Measurements from ENCODE around the gene AGPAT3. TPM values are rescaled to one million over a fixed set of nuclear protein-coding genes. Genes with fewer than 3 reads are reported as not detected.

The AGPAT3 gene
- total and polyA plus RNA-seq, 9 donors, result 19.2 to 32.2 (median 27.7) TPM

- H3K9me3 ChIP-seq (replicated peaks; ENCODE audit: control insufficient read depth, low read depth, low read length), result peaks cover 5% of the 10 kb centered on the region
- no peak overlapping the region for H3K4me3 ChIP-seq (ENCODE audit: low read length)
- peaks cover 41% of the 10 kb centered on the region for H3K4me1 ChIP-seq (ENCODE audit: control insufficient read depth, insufficient read depth, low read length)
- peaks cover 6% of the 10 kb centered on the region for H3K36me3 ChIP-seq (ENCODE audit: control insufficient read depth, insufficient read depth, low read length)
- no peaks in the 10 kb centered on the region for H3K27me3 ChIP-seq (ENCODE audit: control insufficient read depth, insufficient read depth, low read length)
- DNase-seq, result no peak
- 61% methylated on average over 8 of the region's 11 CpGs for WGBS (ENCODE audit: insufficient coverage)
- no peak overlapping the region for H3K27ac ChIP-seq (ENCODE audit: low read length)
Measured at GRCh38 chr21:43954042-43954441, 89.0 kb downstream of the AGPAT3 start.

- H3K36me3 ChIP-seq (ENCODE audit: control insufficient read depth, insufficient read depth, low read length), result peaks cover 5% of the 10 kb centered on the region
- no peaks in the 10 kb centered on the region for H3K27me3 ChIP-seq (ENCODE audit: control insufficient read depth, insufficient read depth, low read length)
- 87% methylated on average over 19 of the region's 19 CpGs for WGBS (ENCODE audit: insufficient coverage)
- peaks cover 41% of the 10 kb centered on the region for H3K4me1 ChIP-seq (ENCODE audit: control insufficient read depth, insufficient read depth, low read length)
- no peak overlapping the region for H3K4me3 ChIP-seq (ENCODE audit: low read length)
- H3K9me3 ChIP-seq (replicated peaks; ENCODE audit: control insufficient read depth, low read depth, low read length), result no peaks in the 10 kb centered on the region
- no peak overlapping the region for H3K27ac ChIP-seq (ENCODE audit: low read length)
- DNase-seq, result no peak
Measured at GRCh38 chr21:43954896-43955295, 89.9 kb downstream of the AGPAT3 start.

GRCh38 chr21:43956019-43956669 is 91.1 kb downstream of the AGPAT3 start:
- Histone ChIP-seq H3K27me3 (ENCODE audit: control insufficient read depth, insufficient read depth, low read length) (no peaks in the 10 kb centered on the region), H3K4me3 (ENCODE audit: low read length) (no peak overlapping the region), H3K9me3 (replicated peaks; ENCODE audit: control insufficient read depth, low read depth, low read length) (no peaks in the 10 kb centered on the region), H3K27ac (ENCODE audit: low read length) (no peak overlapping the region), H3K4me1 (ENCODE audit: control insufficient read depth, insufficient read depth, low read length) (peaks cover 41% of the 10 kb centered on the region), H3K36me3 (ENCODE audit: control insufficient read depth, insufficient read depth, low read length) (peaks cover 17% of the 10 kb centered on the region)
- WGBS (ENCODE audit: insufficient coverage), result 56% methylated on average over 9 of the region's 11 CpGs
- no peak for DNase-seq

- Histone ChIP-seq H3K27ac (ENCODE audit: low read length) (no peak overlapping the region), H3K4me1 (ENCODE audit: control insufficient read depth, insufficient read depth, low read length) (peaks cover 41% of the 10 kb centered on the region)
- DNase-seq, result peak; percentile 69
Measured at GRCh38 chr21:43956670-43957035, 91.6 kb downstream of the AGPAT3 start.

GRCh38 chr21:43957128-43957571 is 92.1 kb downstream of the AGPAT3 start:
- 48% methylated on average over 16 of the region's 17 CpGs for WGBS (ENCODE audit: insufficient coverage)
- peaks cover 41% of the 10 kb centered on the region for H3K4me1 ChIP-seq (ENCODE audit: control insufficient read depth, insufficient read depth, low read length)
- H3K27me3 ChIP-seq (ENCODE audit: control insufficient read depth, insufficient read depth, low read length), result no peaks in the 10 kb centered on the region
- no peak overlapping the region for H3K27ac ChIP-seq (ENCODE audit: low read length)
- peaks cover 23% of the 10 kb centered on the region for H3K36me3 ChIP-seq (ENCODE audit: control insufficient read depth, insufficient read depth, low read length)
- H3K4me3 ChIP-seq (ENCODE audit: low read length), result no peak overlapping the region
- no peak for DNase-seq
- H3K9me3 ChIP-seq (replicated peaks; ENCODE audit: control insufficient read depth, low read depth, low read length), result no peaks in the 10 kb centered on the region

More at GRCh38 chr21:43956670-43957035, 91.6 kb downstream of the AGPAT3 start:
- WGBS (ENCODE audit: insufficient coverage), result 22% methylated on average over 4 of the region's 6 CpGs
- no peaks in the 10 kb centered on the region for H3K9me3 ChIP-seq (replicated peaks; ENCODE audit: control insufficient read depth, low read depth, low read length)
- H3K27me3 ChIP-seq (ENCODE audit: control insufficient read depth, insufficient read depth, low read length), result no peaks in the 10 kb centered on the region
- H3K4me3 ChIP-seq (ENCODE audit: low read length), result no peak overlapping the region
- H3K36me3 ChIP-seq (ENCODE audit: control insufficient read depth, insufficient read depth, low read length), result peaks cover 22% of the 10 kb centered on the region

- H3K36me3 ChIP-seq (ENCODE audit: control insufficient read depth, insufficient read depth, low read length), result peaks cover 27% of the 10 kb centered on the region
- H3K27ac ChIP-seq (ENCODE audit: low read length), result no peak overlapping the region
- H3K4me3 ChIP-seq (ENCODE audit: low read length), result no peak overlapping the region
- peak; percentile 25 for DNase-seq
- H3K4me1 ChIP-seq (ENCODE audit: control insufficient read depth, insufficient read depth, low read length), result peaks cover 38% of the 10 kb centered on the region
- 42% methylated on average over 4 of the region's 22 CpGs for WGBS (ENCODE audit: insufficient coverage)
- H3K9me3 ChIP-seq (replicated peaks; ENCODE audit: control insufficient read depth, low read depth, low read length), result no peaks in the 10 kb centered on the region
- no peaks in the 10 kb centered on the region for H3K27me3 ChIP-seq (ENCODE audit: control insufficient read depth, insufficient read depth, low read length)
Measured at GRCh38 chr21:43957611-43958362, 92.8 kb downstream of the AGPAT3 start.

GRCh38 chr21:43958364-43959158 is 93.5 kb downstream of the AGPAT3 start:
- Histone ChIP-seq H3K27me3 (ENCODE audit: control insufficient read depth, insufficient read depth, low read length) (no peaks in the 10 kb centered on the region), H3K36me3 (ENCODE audit: control insufficient read depth, insufficient read depth, low read length) (peaks cover 28% of the 10 kb centered on the region), H3K9me3 (replicated peaks; ENCODE audit: control insufficient read depth, low read depth, low read length) (no peaks in the 10 kb centered on the region), H3K4me3 (ENCODE audit: low read length) (no peak overlapping the region), H3K27ac (ENCODE audit: low read length) (no peak overlapping the region), H3K4me1 (ENCODE audit: control insufficient read depth, insufficient read depth, low read length) (peaks cover 32% of the 10 kb centered on the region)
- DNase-seq, result no peak
- whole genome bisulfite sequencing (ENCODE audit: insufficient coverage), result 91% methylated on average over 13 of the region's 13 CpGs

GRCh38 chr21:43959231-43960116 is 94.5 kb downstream of the AGPAT3 start:
- Histone ChIP-seq H3K9me3 (replicated peaks; ENCODE audit: control insufficient read depth, low read depth, low read length) (no peaks in the 10 kb centered on the region), H3K4me3 (ENCODE audit: low read length) (no peak overlapping the region), H3K27ac (ENCODE audit: low read length) (no peak overlapping the region), H3K36me3 (ENCODE audit: control insufficient read depth, insufficient read depth, low read length) (peaks cover 28% of the 10 kb centered on the region), H3K27me3 (ENCODE audit: control insufficient read depth, insufficient read depth, low read length) (no peaks in the 10 kb centered on the region), H3K4me1 (ENCODE audit: control insufficient read depth, insufficient read depth, low read length) (peaks cover 24% of the 10 kb centered on the region)
- WGBS (ENCODE audit: insufficient coverage), result 59% methylated on average over 37 of the region's 39 CpGs
- DNase-seq, result no peak

- H3K9me3 ChIP-seq (replicated peaks; ENCODE audit: control insufficient read depth, low read depth, low read length), result no peaks in the 10 kb centered on the region
- H3K4me3 ChIP-seq (ENCODE audit: low read length), result no peak overlapping the region
- WGBS (ENCODE audit: insufficient coverage), result 80% methylated on average over 18 of the region's 24 CpGs
- H3K27me3 ChIP-seq (ENCODE audit: control insufficient read depth, insufficient read depth, low read length), result no peaks in the 10 kb centered on the region
- H3K4me1 ChIP-seq (ENCODE audit: control insufficient read depth, insufficient read depth, low read length), result peaks cover 19% of the 10 kb centered on the region
- no peak overlapping the region for H3K27ac ChIP-seq (ENCODE audit: low read length)
- DNase-seq, result no peak
- peaks cover 29% of the 10 kb centered on the region for H3K36me3 ChIP-seq (ENCODE audit: control insufficient read depth, insufficient read depth, low read length)
Measured at GRCh38 chr21:43961382-43961909, 96.4 kb downstream of the AGPAT3 start.
